PC-3 (cell line): ENCODE measurements around the gene GADD45B. TPM values are rescaled to one million over a fixed set of nuclear protein-coding genes. Genes with fewer than 3 reads are reported as not detected.

ENCODE experiments used
- ATAC-seq: fragments of 200-7000 bp; cut with Tn5 transposase; 2 replicates; pipeline ENCODE4 v1.9.1; 2020; ENCODE audit warnings: mild to moderate bottlenecking, moderate library complexity
- BruUV-seq: library from RNA; stranded (reverse); fragments of 400-500 nt; replicated peaks from 2 replicates; lab custom pipeline; 2021; lab: Mats Ljungman, UMichigan
- CTCF ChIA-PET: fragments of 300-600 bp; sonication (Branson Sonifier 250); formaldehyde crosslinking; loops from one replicate; lab custom pipeline; 2022; ENCODE audit warnings: antibody characterized with exemption; lab: Charles Lee
- POLR2A ChIA-PET: fragments of 300-600 bp; sonication (Branson Sonifier 250); formaldehyde crosslinking; loops from one replicate; lab custom pipeline; 2022; ENCODE audit warnings: antibody characterized with exemption; ENCODE audit not compliant: unreplicated experiment; lab: Charles Lee
- DNase-seq: peaks from one replicate; pipeline ENCODE4 v3.0.0-alpha.2; 2015
- H2AFZ ChIP-seq: fragments of 300-600 bp; sonication (generic); 2 replicates; pipeline ENCODE4 v1.6.0; 2016; ENCODE audit warnings: antibody characterized with exemption, low read length
- H3F3A ChIP-seq: fragments of 300-600 bp; sonication (generic); one replicate; pipeline ENCODE4 v1.6.0; 2017; ENCODE audit warnings: antibody characterized with exemption, low read length, control low read depth, mild to moderate bottlenecking; ENCODE audit not compliant: unreplicated experiment
- H3K27ac ChIP-seq: fragments of 300-600 bp; sonication (generic); 2 replicates; pipeline ENCODE4 v1.5.1; 2016; ENCODE audit warnings: mild to moderate bottlenecking, low read length
- H3K27me3 ChIP-seq: fragments of 300-600 bp; sonication (generic); 2 replicates; pipeline ENCODE4 v1.6.1; 2016; ENCODE audit warnings: low read length, mixed read lengths
- H3K36me3 ChIP-seq: fragments of 300-600 bp; sonication (generic); 2 replicates; pipeline ENCODE4 v1.6.1; 2016; ENCODE audit warnings: low read depth, mixed run types, low read length, mixed read lengths
- H3K4me1 ChIP-seq: fragments of 300-600 bp; sonication (generic); 2 replicates; pipeline ENCODE4 v1.5.1; 2016; ENCODE audit warnings: low read length; ENCODE audit not compliant: insufficient read depth
- H3K4me2 ChIP-seq: fragments of 300-600 bp; sonication (generic); 2 replicates; pipeline ENCODE4 v1.6.0; 2016; ENCODE audit warnings: low read length
- H3K4me3 ChIP-seq: fragments of 300-600 bp; sonication (generic); 2 replicates; pipeline ENCODE4 v1.5.1; 2016; ENCODE audit warnings: mild to moderate bottlenecking, low read length, mixed read lengths
- H3K79me2 ChIP-seq: fragments of 300-600 bp; sonication (generic); 2 replicates; pipeline ENCODE4 v1.6.1; 2017; ENCODE audit warnings: low read length, mixed read lengths
- H3K9ac ChIP-seq: fragments of 300-600 bp; sonication (generic); 2 replicates; pipeline ENCODE4 v1.6.0; 2016; ENCODE audit warnings: mild to moderate bottlenecking, low read length
- H3K9me2 ChIP-seq: fragments of 300-600 bp; sonication (generic); replicated peaks from 2 replicates; pipeline ENCODE4 v1.6.1; 2016; ENCODE audit warnings: mixed run types, low read length, mixed read lengths
- H3K9me3 ChIP-seq: fragments of 300-600 bp; sonication (generic); 2 replicates; pipeline ENCODE4 v1.6.1; 2016; ENCODE audit warnings: low read length, mixed read lengths
- H4K20me1 ChIP-seq: fragments of 300-600 bp; sonication (generic); 2 replicates; pipeline ENCODE4 v1.6.1; 2016; ENCODE audit warnings: low read length, mixed read lengths
- CTCF ChIP-seq: fragments of 300-600 bp; sonication (generic); conservative IDR thresholded peaks from 2 replicates; pipeline ENCODE4 v1.5.1; 2017; ENCODE audit warnings: antibody characterized with exemption, low read depth, mild to moderate bottlenecking, low read length
- EZH2 ChIP-seq: fragments of 300-600 bp; sonication (generic); IDR thresholded peaks from one replicate; pipeline ENCODE4 v1.6.1; 2017; ENCODE audit warnings: antibody characterized with exemption, mild to moderate bottlenecking, low read length; ENCODE audit not compliant: unreplicated experiment
- EZH2phosphoT487 ChIP-seq: fragments of 300-600 bp; sonication (generic); IDR thresholded peaks from 2 replicates; pipeline ENCODE4 v1.6.1; 2018; ENCODE audit warnings: mild to moderate bottlenecking, antibody characterized with exemption, low read length, borderline replicate concordance
- intact Hi-C: fragments of 100-400 bp; cut with micrococcal nuclease; formaldehyde crosslinking; loops from 2 replicates; pipeline ENCODE4 v1.9.0; 2023
- total RNA-seq: library from RNA; depleted of rRNA; stranded (reverse); fragments of >200 nt; gene quantifications from 2 replicates; pipeline ENCODE4 v1.2.3, GENCODE V29; 2014

The GADD45B gene
- total RNA-seq, 1 experiment from 2014 or later: 137 TPM

GRCh38 chr19:2434267-2434666, 41.7 kb upstream of the GADD45B start:
- no peaks in the 10 kb centered on the region for H3F3A ChIP-seq
- no peaks in the 10 kb centered on the region for H3K9me2 ChIP-seq
- H3K4me3 ChIP-seq: no peak overlapping the region
- no peak for ATAC-seq
- H4K20me1 ChIP-seq: no peaks in the 10 kb centered on the region
- H3K36me3 ChIP-seq: peaks cover 14% of the 10 kb centered on the region; the same call in 1 of the 2 replicates
- no peak overlapping the region for H3K4me2 ChIP-seq
- no peaks in the 10 kb centered on the region for H3K4me1 ChIP-seq
- H2AFZ ChIP-seq: no peak overlapping the region
- BruUV-seq: TSS peak; percentile 19
- intact Hi-C loops: no loop called here
- no peaks in the 10 kb centered on the region for H3K27me3 ChIP-seq
- TF ChIP-seq EZH2phosphoT487 (no peak), CTCF (no peak), EZH2 (no peak)
- peaks cover 4% of the 10 kb centered on the region; the same call in 1 of the 2 replicates for H3K79me2 ChIP-seq
- no peak overlapping the region for H3K27ac ChIP-seq
- H3K9ac ChIP-seq: no peak overlapping the region
- no peak for DNase-seq
- H3K9me3 ChIP-seq: no peaks in the 10 kb centered on the region
- POLR2A ChIA-PET: no interaction called here
- CTCF ChIA-PET: no interaction called here

GRCh38 chr19:2434721-2435265, 41.1 kb upstream of the GADD45B start:
- H3K4me3 ChIP-seq: no peak overlapping the region
- no peaks in the 10 kb centered on the region for H3K9me3 ChIP-seq
- no peak for DNase-seq
- peaks cover 6% of the 10 kb centered on the region; the same call in 1 of the 2 replicates for H3K79me2 ChIP-seq
- no peaks in the 10 kb centered on the region for H3K4me1 ChIP-seq
- no peak overlapping the region for H3K27ac ChIP-seq
- no peak overlapping the region for H3K4me2 ChIP-seq
- ChIA-PET CTCF (no interaction called here), POLR2A (no interaction called here)
- no peak for ATAC-seq
- no peaks in the 10 kb centered on the region for H3K27me3 ChIP-seq
- intact Hi-C loops: no loop called here
- no peaks in the 10 kb centered on the region for H3K9me2 ChIP-seq
- BruUV-seq: no TSS peak
- peaks cover 14% of the 10 kb centered on the region; the same call in 1 of the 2 replicates for H3K36me3 ChIP-seq
- H3K9ac ChIP-seq: no peak overlapping the region
- TF ChIP-seq CTCF: no peak
- no peak for TF ChIP-seq EZH2phosphoT487
- no peak for TF ChIP-seq EZH2
- H2AFZ ChIP-seq: no peak overlapping the region
- H3F3A ChIP-seq: no peaks in the 10 kb centered on the region
- no peaks in the 10 kb centered on the region for H4K20me1 ChIP-seq

DNA sequence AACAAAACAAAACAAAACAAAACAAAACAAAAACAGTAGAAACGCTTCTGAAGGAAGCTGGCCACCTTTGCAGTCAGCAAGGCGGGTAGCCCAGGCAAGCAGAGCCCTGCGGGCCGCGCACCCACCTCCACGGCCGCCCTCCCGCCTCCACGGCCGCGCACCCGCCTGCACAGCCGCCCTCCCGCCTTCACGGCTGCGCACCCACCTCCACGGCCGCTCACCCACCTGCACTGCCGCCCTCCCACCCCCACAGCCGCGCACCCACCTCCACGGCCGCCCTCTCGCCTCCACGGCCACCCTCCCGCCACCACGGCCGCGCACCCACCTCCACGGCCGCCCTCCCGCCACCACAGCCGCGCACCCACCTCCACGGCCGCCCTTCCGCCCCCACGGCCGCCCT, 39.5 kb upstream of the GADD45B start:
- Histone ChIP-seq H3K27ac (no peak overlapping the region), H3K9me3 (no peaks in the 10 kb centered on the region), H3K36me3 (peaks cover 10% of the 10 kb centered on the region; the same call in 1 of the 2 replicates), H3K9me2 (no peaks in the 10 kb centered on the region), H3F3A (no peaks in the 10 kb centered on the region), H3K79me2 (peaks cover 17% of the 10 kb centered on the region), H2AFZ (no peak overlapping the region), H3K9ac (no peak overlapping the region), H3K4me3 (no peak overlapping the region), H3K4me2 (no peak overlapping the region), H4K20me1 (no peaks in the 10 kb centered on the region), H3K4me1 (no peaks in the 10 kb centered on the region), H3K27me3 (no peaks in the 10 kb centered on the region)
- no TSS peak for BruUV-seq
- ATAC-seq (no peak), DNase-seq (no peak)
- intact Hi-C loops: no loop called here
- ChIA-PET POLR2A (no interaction called here), CTCF (no interaction called here)
- TF ChIP-seq CTCF: no peak
- TF ChIP-seq EZH2: no peak
- no peak for TF ChIP-seq EZH2phosphoT487
